ENCODE data around the gene CTIF. TPM values are rescaled to one million over a fixed set of nuclear protein-coding genes. Genes with fewer than 3 reads are reported as not detected.

The CTIF gene
- total and polyA plus RNA-seq, 12 donors = 20.5 to 159 (median 57.0) TPM

DNA sequence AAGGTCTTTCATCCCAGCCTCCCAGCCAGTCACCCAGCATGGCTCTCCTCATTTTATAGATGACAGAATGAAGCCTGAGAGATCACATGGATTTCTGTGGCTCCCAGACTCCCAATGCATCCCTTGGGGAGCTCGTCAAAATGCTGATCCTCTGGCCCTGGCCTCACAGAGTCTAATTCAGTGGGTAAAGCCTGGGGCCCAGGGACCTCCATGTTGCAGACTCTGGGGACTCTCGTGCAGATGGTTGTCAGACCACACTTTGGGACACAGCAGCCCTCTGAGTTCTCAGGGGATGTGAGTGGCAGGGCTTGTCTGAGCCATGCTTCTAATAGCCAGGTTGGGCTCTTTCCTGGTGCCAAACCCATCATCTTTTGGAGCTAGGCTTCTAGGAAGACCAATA lies 97.0 kb downstream of the CTIF start:
- H3K36me3 ChIP-seq (replicated peaks in 1 of 2) = peaks cover 0 to 4% of the 10 kb centered on the region in 2 donors
- DNase-seq = no peak
- TF ChIP-seq, protein P1, sequence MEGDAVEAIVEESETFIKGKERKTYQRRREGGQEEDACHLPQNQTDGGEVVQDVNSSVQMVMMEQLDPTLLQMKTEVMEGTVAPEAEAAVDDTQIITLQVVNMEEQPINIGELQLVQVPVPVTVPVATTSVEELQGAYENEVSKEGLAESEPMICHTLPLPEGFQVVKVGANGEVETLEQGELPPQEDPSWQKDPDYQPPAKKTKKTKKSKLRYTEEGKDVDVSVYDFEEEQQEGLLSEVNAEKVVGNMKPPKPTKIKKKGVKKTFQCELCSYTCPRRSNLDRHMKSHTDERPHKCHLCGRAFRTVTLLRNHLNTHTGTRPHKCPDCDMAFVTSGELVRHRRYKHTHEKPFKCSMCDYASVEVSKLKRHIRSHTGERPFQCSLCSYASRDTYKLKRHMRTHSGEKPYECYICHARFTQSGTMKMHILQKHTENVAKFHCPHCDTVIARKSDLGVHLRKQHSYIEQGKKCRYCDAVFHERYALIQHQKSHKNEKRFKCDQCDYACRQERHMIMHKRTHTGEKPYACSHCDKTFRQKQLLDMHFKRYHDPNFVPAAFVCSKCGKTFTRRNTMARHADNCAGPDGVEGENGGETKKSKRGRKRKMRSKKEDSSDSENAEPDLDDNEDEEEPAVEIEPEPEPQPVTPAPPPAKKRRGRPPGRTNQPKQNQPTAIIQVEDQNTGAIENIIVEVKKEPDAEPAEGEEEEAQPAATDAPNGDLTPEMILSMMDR (IDR thresholded peaks at IDR 0.05) = no peak
- no peak for TF ChIP-seq POLR2A (IDR thresholded peaks at IDR 0.05)
- no peaks in the 10 kb centered on the region for H3K4me1 ChIP-seq (replicated peaks in 1 of 2)
- no peaks in the 10 kb centered on the region for H3K9me3 ChIP-seq (replicated peaks in 1 of 3)
- WGBS, 4 donors = 94 to 100% (median 98%) methylated on average over 2 of the region's 2 CpGs; no CpG with 5 or more reads in 1 of the 4 donors
- no peak overlapping the region for H3K27ac ChIP-seq
- no peak overlapping the region for H3K4me3 ChIP-seq
- no peaks in the 10 kb centered on the region for H3K27me3 ChIP-seq
- intact Hi-C loops (cut with DNase I) = no loop called here

DNA sequence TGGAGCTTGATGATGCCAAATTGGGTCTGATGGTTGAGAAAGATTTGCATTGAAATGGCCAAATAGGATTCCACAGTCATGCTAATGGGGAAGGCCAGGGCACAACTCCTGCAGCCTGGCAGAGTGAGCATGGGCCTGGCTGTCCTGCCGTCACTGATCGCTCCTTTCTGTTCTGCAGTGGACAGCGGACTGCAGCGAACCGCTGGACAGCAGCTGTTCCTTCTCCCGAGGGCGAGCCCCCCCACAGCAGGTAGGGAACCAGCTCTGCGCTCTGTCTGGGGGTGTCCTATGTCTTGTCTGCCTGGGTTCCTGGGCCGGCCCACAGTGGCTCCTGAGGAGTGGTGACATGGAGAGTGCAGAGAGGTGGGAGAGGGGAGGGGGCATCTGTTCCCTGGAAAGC lies 97.6 kb downstream of the CTIF start:
- H3K4me3 ChIP-seq = no peak overlapping the region
- DNase-seq = no peak
- H3K4me1 ChIP-seq (replicated peaks in 1 of 2) = no peaks in the 10 kb centered on the region
- H3K27me3 ChIP-seq = no peaks in the 10 kb centered on the region
- no peak overlapping the region for H3K27ac ChIP-seq
- no peak for TF ChIP-seq POLR2A (IDR thresholded peaks at IDR 0.05)
- TF ChIP-seq, protein P1 (IDR thresholded peaks at IDR 0.05) = no peak
- intact Hi-C loops (cut with DNase I) = no loop called here
- 93 to 97% (median 95%) methylated on average over 6 to 9 of the region's 9 CpGs for WGBS, 4 donors
- peaks cover 0 to 4% of the 10 kb centered on the region in 2 donors for H3K36me3 ChIP-seq (replicated peaks in 1 of 2)
- no peaks in the 10 kb centered on the region for H3K9me3 ChIP-seq (replicated peaks in 1 of 3)

DNA sequence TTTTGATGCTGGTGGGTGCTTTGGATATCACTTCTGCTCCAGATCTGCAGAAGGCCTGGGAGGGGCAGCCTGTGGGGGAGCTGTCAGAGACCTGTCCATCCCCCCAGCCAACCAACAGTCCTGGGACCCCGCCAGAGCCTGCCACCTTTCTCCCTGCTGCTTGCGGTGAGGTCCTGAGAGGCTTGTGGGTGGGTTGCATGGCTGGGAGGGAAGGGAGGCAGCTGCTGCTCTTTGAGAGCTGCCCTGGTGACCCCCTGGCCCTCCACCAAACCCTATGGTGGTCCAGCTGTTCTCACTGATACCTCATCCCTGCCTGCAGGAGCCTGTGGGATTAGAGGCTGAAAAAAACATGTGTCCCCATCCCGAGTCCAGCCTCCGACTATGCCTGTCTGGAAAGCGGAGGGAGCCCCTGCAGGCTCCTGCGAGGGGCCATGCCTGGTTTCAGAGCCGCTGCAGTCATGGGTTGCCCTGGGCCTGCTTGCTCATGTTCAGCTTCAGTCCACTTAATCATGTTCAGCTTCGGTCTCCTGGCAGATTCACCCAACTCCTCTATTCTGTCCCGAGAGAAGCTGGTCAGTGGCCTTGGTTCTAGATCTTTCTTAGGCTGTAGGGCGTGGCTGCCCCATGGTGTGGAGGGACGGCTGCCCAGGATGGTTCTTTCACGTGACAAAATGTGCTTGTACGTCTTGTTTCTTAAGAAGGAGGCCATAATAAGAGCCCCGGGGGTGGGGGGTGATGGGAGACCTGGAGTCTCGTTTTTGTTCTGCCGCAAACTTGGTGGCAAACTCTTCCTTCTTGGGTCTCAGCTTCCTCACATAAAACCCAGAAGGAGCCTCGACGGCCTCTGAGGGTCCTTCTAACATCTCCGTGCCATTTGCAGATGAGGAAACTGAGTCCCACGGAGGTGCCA lies 98.5 kb downstream of the CTIF start:
- H3K4me1 ChIP-seq (replicated peaks in 1 of 2) = no peaks in the 10 kb centered on the region
- no peaks in the 10 kb centered on the region for H3K9me3 ChIP-seq (replicated peaks in 1 of 3)
- H3K4me3 ChIP-seq = no peak overlapping the region
- H3K27me3 ChIP-seq = no peaks in the 10 kb centered on the region
- DNase-seq = no peak
- no peak overlapping the region for H3K27ac ChIP-seq
- H3K36me3 ChIP-seq (replicated peaks in 1 of 2) = peaks cover 0 to 4% of the 10 kb centered on the region in 2 donors
- TF ChIP-seq POLR2A (IDR thresholded peaks at IDR 0.05) = no peak
- TF ChIP-seq, protein P1 (IDR thresholded peaks at IDR 0.05) = no peak
- WGBS, 4 donors = 91 to 96% (median 93%) methylated on average over 15 to 20 of the region's 20 CpGs
- intact Hi-C loops (cut with DNase I) = no loop called here

DNA sequence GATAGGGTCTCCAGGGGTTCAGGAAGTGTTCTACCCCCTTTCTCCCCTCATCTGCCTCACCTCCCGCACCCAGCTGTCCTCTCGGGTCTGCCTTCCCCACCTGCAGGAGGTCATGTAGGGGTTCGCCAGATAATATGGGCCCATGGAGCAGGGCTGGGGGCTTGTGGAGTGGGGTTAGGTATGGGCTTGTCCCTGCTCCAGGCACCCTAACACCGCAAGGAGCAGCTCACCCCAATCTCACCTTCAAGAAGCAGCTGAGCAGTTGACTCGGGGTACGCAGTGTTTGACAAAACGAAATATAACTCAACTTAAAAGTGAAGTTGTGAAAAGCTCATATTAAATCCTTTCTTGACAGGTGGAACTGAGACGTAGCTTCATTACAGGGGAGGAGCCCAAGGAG lies 99.6 kb downstream of the CTIF start:
- WGBS, 4 donors = 90 to 96% (median 95%) methylated on average over 8 of the region's 8 CpGs

More for the DNA sequence above, 99.6 kb downstream of the CTIF start:
- Histone ChIP-seq H3K4me3 (no peak overlapping the region), H3K27ac (no peak overlapping the region), H3K9me3 (replicated peaks in 1 of 3) (no peaks in the 10 kb centered on the region), H3K27me3 (no peaks in the 10 kb centered on the region), H3K36me3 (replicated peaks in 1 of 2) (peaks cover 0 to 4% of the 10 kb centered on the region in 2 donors), H3K4me1 (replicated peaks in 1 of 2) (no peaks in the 10 kb centered on the region)
- DNase-seq = no peak
- TF ChIP-seq, protein P1 (IDR thresholded peaks at IDR 0.05) = no peak
- no peak for TF ChIP-seq POLR2A (IDR thresholded peaks at IDR 0.05)
- intact Hi-C loops (cut with DNase I) = no loop called here
